ENCODE measurements around the gene ARID1B.

The ARID1B gene

GRCh38 chr6:157091243-157091642 is 314.1 kb downstream of the ARID1B start:
- Histone ChIP-seq H3K9me2 (ENCODE audit: low read depth, low read length) (no peaks in the 10 kb centered on the region), H3K4me1 (ENCODE audit: insufficient read depth, low read length, severe bottlenecking) (peaks cover 4% of the 10 kb centered on the region), H3K4me2 (ENCODE audit: low read length) (no peak overlapping the region), H3K36me3 (ENCODE audit: insufficient read depth, low read length) (peaks cover 43% of the 10 kb centered on the region; the same call in 1 of the 2 replicates), H2AFZ (ENCODE audit: low read length) (no peak overlapping the region), H3K9me3 (ENCODE audit: low read length) (no peaks in the 10 kb centered on the region), H4K20me1 (ENCODE audit: insufficient read depth, low read length) (no peaks in the 10 kb centered on the region), H3K27me3 (ENCODE audit: insufficient read depth, low read length) (no peaks in the 10 kb centered on the region), H3K9ac (ENCODE audit: low read length) (no peak overlapping the region), H3F3A (ENCODE audit: insufficient read depth, low read length) (no peaks in the 10 kb centered on the region), H3K27ac (ENCODE audit: low read depth, low read length, poor library complexity, severe bottlenecking) (no peak overlapping the region), H3K79me2 (ENCODE audit: insufficient read depth, low read length) (no peaks in the 10 kb centered on the region), H3K4me3 (ENCODE audit: low read depth, low read length, poor library complexity, severe bottlenecking) (no peak overlapping the region)
- TF ChIP-seq EZH2 (IDR thresholded peaks at IDR 0.05; ENCODE audit: borderline replicate concordance, low read length): no peak

- no peak overlapping the region for H2AFZ ChIP-seq (ENCODE audit: low read length)
- peaks cover 36% of the 10 kb centered on the region; the same call in 1 of the 2 replicates for H3K36me3 ChIP-seq (ENCODE audit: insufficient read depth, low read length)
- no peaks in the 10 kb centered on the region for H3K79me2 ChIP-seq (ENCODE audit: insufficient read depth, low read length)
- no peaks in the 10 kb centered on the region for H3K9me2 ChIP-seq (ENCODE audit: low read depth, low read length)
- H3K27me3 ChIP-seq (ENCODE audit: insufficient read depth, low read length): no peaks in the 10 kb centered on the region
- H3K9ac ChIP-seq (ENCODE audit: low read length): no peak overlapping the region
- H3K4me3 ChIP-seq (ENCODE audit: low read depth, low read length, poor library complexity, severe bottlenecking): no peak overlapping the region
- peaks cover 4% of the 10 kb centered on the region for H3K4me1 ChIP-seq (ENCODE audit: insufficient read depth, low read length, severe bottlenecking)
- H3K27ac ChIP-seq (ENCODE audit: low read depth, low read length, poor library complexity, severe bottlenecking): no peak overlapping the region
- TF ChIP-seq EZH2 (IDR thresholded peaks at IDR 0.05; ENCODE audit: borderline replicate concordance, low read length): no peak
- no peak for TF ChIP-seq CTCF (IDR thresholded peaks at IDR 0.05; ENCODE audit: low read length)
- no peaks in the 10 kb centered on the region for H3K9me3 ChIP-seq (ENCODE audit: low read length)
- H4K20me1 ChIP-seq (ENCODE audit: insufficient read depth, low read length): no peaks in the 10 kb centered on the region
- H3F3A ChIP-seq (ENCODE audit: insufficient read depth, low read length): no peaks in the 10 kb centered on the region
- no peak overlapping the region for H3K4me2 ChIP-seq (ENCODE audit: low read length)
These were observed 314.8 kb downstream of the ARID1B start for GRCh38 chr6:157091856-157092460.

- Histone ChIP-seq H3K9me2 (ENCODE audit: low read depth, low read length) (no peaks in the 10 kb centered on the region), H3F3A (ENCODE audit: insufficient read depth, low read length) (no peaks in the 10 kb centered on the region), H3K4me2 (ENCODE audit: low read length) (no peak overlapping the region), H3K9ac (ENCODE audit: low read length) (no peak overlapping the region), H3K4me3 (ENCODE audit: low read depth, low read length, poor library complexity, severe bottlenecking) (no peak overlapping the region), H4K20me1 (ENCODE audit: insufficient read depth, low read length) (no peaks in the 10 kb centered on the region), H2AFZ (ENCODE audit: low read length) (no peak overlapping the region), H3K4me1 (ENCODE audit: insufficient read depth, low read length, severe bottlenecking) (peaks cover 4% of the 10 kb centered on the region), H3K79me2 (ENCODE audit: insufficient read depth, low read length) (no peaks in the 10 kb centered on the region), H3K36me3 (ENCODE audit: insufficient read depth, low read length) (peaks cover 35% of the 10 kb centered on the region; the same call in 1 of the 2 replicates), H3K9me3 (ENCODE audit: low read length) (no peaks in the 10 kb centered on the region), H3K27me3 (ENCODE audit: insufficient read depth, low read length) (no peaks in the 10 kb centered on the region), H3K27ac (ENCODE audit: low read depth, low read length, poor library complexity, severe bottlenecking) (no peak overlapping the region)
- TF ChIP-seq EZH2 (IDR thresholded peaks at IDR 0.05; ENCODE audit: borderline replicate concordance, low read length): no peak
- TF ChIP-seq CTCF (IDR thresholded peaks at IDR 0.05; ENCODE audit: low read length): no peak
These were observed 315.6 kb downstream of the ARID1B start for GRCh38 chr6:157092736-157093135.

- Histone ChIP-seq H4K20me1 (ENCODE audit: insufficient read depth, low read length) (no peaks in the 10 kb centered on the region), H3K4me1 (ENCODE audit: insufficient read depth, low read length, severe bottlenecking) (peaks cover 4% of the 10 kb centered on the region), H3F3A (ENCODE audit: insufficient read depth, low read length) (no peaks in the 10 kb centered on the region), H2AFZ (ENCODE audit: low read length) (no peak overlapping the region), H3K4me3 (ENCODE audit: low read depth, low read length, poor library complexity, severe bottlenecking) (no peak overlapping the region), H3K36me3 (ENCODE audit: insufficient read depth, low read length) (peaks cover 41% of the 10 kb centered on the region; the same call in 1 of the 2 replicates), H3K9ac (ENCODE audit: low read length) (no peak overlapping the region), H3K27me3 (ENCODE audit: insufficient read depth, low read length) (no peaks in the 10 kb centered on the region), H3K9me3 (ENCODE audit: low read length) (no peaks in the 10 kb centered on the region), H3K4me2 (ENCODE audit: low read length) (no peak overlapping the region), H3K79me2 (ENCODE audit: insufficient read depth, low read length) (no peaks in the 10 kb centered on the region), H3K9me2 (ENCODE audit: low read depth, low read length) (no peaks in the 10 kb centered on the region), H3K27ac (ENCODE audit: low read depth, low read length, poor library complexity, severe bottlenecking) (no peak overlapping the region)
- TF ChIP-seq CTCF (IDR thresholded peaks at IDR 0.05; ENCODE audit: low read length): no peak
- TF ChIP-seq EZH2 (IDR thresholded peaks at IDR 0.05; ENCODE audit: borderline replicate concordance, low read length): no peak
These were observed 316.4 kb downstream of the ARID1B start for GRCh38 chr6:157093536-157093935.

All from OCI-LY1 (cell line).